HG03521 (cell line): ENCODE data around the gene ACVR1.
A peak's percentile ranks its signal among the peaks of the same experiment; 100 is the strongest.
"Not testable (repeated sequence)": the region's sequence is repeated elsewhere in the genome, so short reads cannot be mapped to it uniquely, and the experiment has no call there.

ENCODE experiments used
- ATAC-seq: cut with Tn5 transposase; IDR thresholded peaks from one replicate; pipeline ENCODE4 v1.9.1; 2021; ENCODE audit warnings: mild to moderate bottlenecking, moderate library complexity; ENCODE audit not compliant: unreplicated experiment

ACVR1 gene

GRCh38 chr2:157769856-157770255 is 106.3 kb downstream of the ACVR1 start:
- no peak for ATAC-seq

GRCh38 chr2:157764386-157764785 is 111.7 kb downstream of the ACVR1 start:
- ATAC-seq = no peak

- ATAC-seq = no peak
Measured at GRCh38 chr2:157761520-157761919, 114.6 kb downstream of the ACVR1 start.

- ATAC-seq = no peak
Measured at GRCh38 chr2:157760949-157761348, 115.2 kb downstream of the ACVR1 start.

- ATAC-seq = no peak
Measured at GRCh38 chr2:157759855-157760254, 116.3 kb downstream of the ACVR1 start.

- ATAC-seq = no peak
Measured at GRCh38 chr2:157758586-157758985, 117.5 kb downstream of the ACVR1 start.

- ATAC-seq = no peak
Measured at GRCh38 chr2:157757500-157757899, 118.6 kb downstream of the ACVR1 start.

GRCh38 chr2:157756447-157756846 is 119.7 kb downstream of the ACVR1 start:
- not testable (repeated sequence) for ATAC-seq

- ATAC-seq = peak; percentile 62
Measured at GRCh38 chr2:157751462-157752058, 124.6 kb downstream of the ACVR1 start.

- no peak for ATAC-seq
Measured at GRCh38 chr2:157749684-157750083, 126.4 kb downstream of the ACVR1 start.

- ATAC-seq = no peak
Measured at GRCh38 chr2:157748371-157749142, 127.6 kb downstream of the ACVR1 start.

GRCh38 chr2:157747695-157748370 is 128.3 kb downstream of the ACVR1 start:
- ATAC-seq = no peak

GRCh38 chr2:157747280-157747679 is 128.8 kb downstream of the ACVR1 start:
- no peak for ATAC-seq

- no peak for ATAC-seq
Measured at GRCh38 chr2:157746234-157746950, 129.7 kb downstream of the ACVR1 start.

GRCh38 chr2:157744571-157745076 is 131.5 kb downstream of the ACVR1 start:
- no peak for ATAC-seq

- ATAC-seq = peak; percentile 80
Measured at GRCh38 chr2:157743051-157743450, 133.1 kb downstream of the ACVR1 start.

- ATAC-seq = no peak
Measured at GRCh38 chr2:157741819-157742484, 134.2 kb downstream of the ACVR1 start.

- ATAC-seq = no peak
Measured at GRCh38 chr2:157737656-157738055, 138.5 kb downstream of the ACVR1 start.

- no peak for ATAC-seq
Measured at GRCh38 chr2:157735532-157735931, 140.6 kb downstream of the ACVR1 start.

- ATAC-seq = no peak
Measured at GRCh38 chr2:157733263-157733662, 142.9 kb downstream of the ACVR1 start.

- ATAC-seq = no peak
Measured at GRCh38 chr2:157732596-157732995, 143.5 kb downstream of the ACVR1 start.
